ENCODE data around the gene C12orf76. TPM values are rescaled to one million over a fixed set of nuclear protein-coding genes. Genes with fewer than 3 reads are reported as not detected.

C12orf76 gene
- total and polyA plus RNA-seq, 4 donors: 15.4 to 30.5 (median 23.9) TPM

DNA sequence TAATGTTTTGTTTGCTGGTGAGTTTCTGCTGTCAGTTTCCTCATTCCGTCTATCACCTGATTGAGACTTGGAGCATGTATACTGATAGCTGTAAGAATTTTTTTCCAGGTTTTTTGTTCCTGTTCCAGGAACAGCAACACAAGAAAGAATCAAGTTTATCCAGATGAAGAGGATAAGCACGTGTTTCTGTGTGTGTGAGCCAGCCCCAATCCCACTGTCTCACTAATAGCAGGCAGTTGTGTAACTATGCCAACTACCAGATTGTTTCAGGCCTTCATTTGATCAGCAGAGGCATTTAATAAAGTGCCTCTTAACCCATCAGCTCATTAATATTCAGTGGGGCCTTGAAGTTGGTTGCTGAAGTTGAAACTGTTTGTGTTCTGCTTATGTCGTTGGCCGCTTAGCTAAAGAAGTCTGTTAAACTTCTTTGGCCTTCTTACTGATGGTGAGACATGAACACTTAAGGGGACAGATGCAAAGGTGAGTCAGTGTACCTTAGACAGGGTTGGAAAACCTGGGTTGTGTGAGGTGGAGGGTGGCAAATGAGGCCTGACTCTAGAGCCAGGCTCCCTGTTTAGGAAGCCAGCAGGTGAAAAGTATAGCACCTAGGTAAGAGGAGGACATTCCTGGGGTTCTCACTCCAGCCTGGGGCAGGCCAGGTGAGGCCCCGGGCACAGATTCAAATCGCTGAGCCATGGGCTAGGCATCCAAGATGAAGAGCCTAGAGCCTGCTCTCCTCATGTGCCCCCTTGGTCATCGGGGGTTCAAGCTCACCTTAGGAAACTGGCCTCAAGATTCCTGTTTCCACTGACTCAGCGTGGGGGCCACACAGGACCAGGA lies 45.4 kb downstream of the C12orf76 start:
- H3K4me1 ChIP-seq (ENCODE audit: control insufficient read depth in 5 of 5, insufficient read depth in 5 of 5, low read length in 5 of 5): peaks cover 3 to 20% (median 7%) of the 10 kb centered on the region in 5 donors
- peak overlapping the region in 1 of 2 donors; percentile 34 for H3K9ac ChIP-seq (ENCODE audit: insufficient read depth in 1 of 2, low read length in 2 of 2)

GRCh38 chr12:110001596-110001995 lies 46.7 kb downstream of the C12orf76 start:
- TF ChIP-seq CTCF (IDR thresholded peaks at IDR 0.05; ENCODE audit: control extremely low read depth, extremely low read depth): no peak
- Histone ChIP-seq H3K27ac (ENCODE audit: low read depth in 1 of 2, low read length in 1 of 2) (peak overlapping the region; percentile 7 to 18), H3K9me3 (ENCODE audit: control insufficient read depth in 4 of 4, insufficient read depth in 3 of 4, low read length in 3 of 4) (no peaks in the 10 kb centered on the region), H3K4me1 (ENCODE audit: control insufficient read depth in 5 of 5, insufficient read depth in 5 of 5, low read length in 5 of 5) (peaks cover 3 to 20% (median 7%) of the 10 kb centered on the region in 5 donors), H3K27me3 (ENCODE audit: control insufficient read depth in 3 of 3, insufficient read depth in 3 of 3, low read length in 2 of 3) (no peaks in the 10 kb centered on the region), H3K4me3 (no peak overlapping the region), H3K36me3 (ENCODE audit: control insufficient read depth in 4 of 4, insufficient read depth in 4 of 4, low read length in 4 of 4) (no peaks in the 10 kb centered on the region), H3K9ac (ENCODE audit: insufficient read depth in 1 of 2, low read length in 2 of 2) (no peak overlapping the region)
- DNase-seq (no peak), ATAC-seq (ENCODE audit: insufficient read depth, low FRiP score) (no peak)
- 85 to 93% methylated on average over 4 of the region's 4 CpGs for WGBS, 2 donors

More for the DNA sequence above, 45.4 kb downstream of the C12orf76 start:
- 71 to 78% methylated on average over 8 of the region's 8 CpGs for WGBS, 2 donors
- no peaks in the 10 kb centered on the region for H3K27me3 ChIP-seq (ENCODE audit: control insufficient read depth in 3 of 3, insufficient read depth in 3 of 3, low read length in 2 of 3)
- H3K27ac ChIP-seq (ENCODE audit: low read depth in 1 of 2, low read length in 1 of 2): peak overlapping the region; percentile 24 to 50
- peak; percentile 6 for ATAC-seq (ENCODE audit: insufficient read depth, low FRiP score)
- H3K9me3 ChIP-seq (ENCODE audit: control insufficient read depth in 4 of 4, insufficient read depth in 3 of 4, low read length in 3 of 4): no peaks in the 10 kb centered on the region
- no peaks in the 10 kb centered on the region for H3K36me3 ChIP-seq (ENCODE audit: control insufficient read depth in 4 of 4, insufficient read depth in 4 of 4, low read length in 4 of 4)
- DNase-seq: peak; percentile 19 to 74 (median 72)
- H3K4me3 ChIP-seq: no peak overlapping the region
- no peak for TF ChIP-seq CTCF (IDR thresholded peaks at IDR 0.05; ENCODE audit: control extremely low read depth, extremely low read depth)

DNA sequence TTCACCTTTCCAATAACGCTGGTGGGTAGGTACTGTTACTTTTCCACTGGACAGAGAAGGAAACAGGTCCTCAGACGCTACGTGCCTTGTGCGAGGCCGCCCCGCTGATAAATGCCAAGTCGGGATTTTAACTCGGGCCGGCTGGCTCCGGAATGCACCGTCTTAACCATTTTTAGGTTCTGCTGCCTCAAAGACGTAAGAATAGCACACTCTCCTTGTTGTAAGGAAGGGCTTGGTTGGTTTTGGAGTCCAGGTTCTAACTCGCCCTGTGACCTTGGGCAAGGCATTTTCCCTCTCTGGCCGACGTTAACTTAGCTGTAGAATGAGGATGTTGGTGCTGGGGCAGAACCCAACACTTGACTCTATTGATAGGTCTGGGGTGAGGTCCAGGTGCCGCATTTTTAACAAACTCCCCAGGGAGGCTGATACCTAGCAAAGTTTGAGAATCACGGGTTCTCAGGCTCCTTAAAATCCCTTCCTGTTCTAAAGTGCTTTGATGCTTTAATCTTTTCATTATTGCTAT lies 48.3 kb downstream of the C12orf76 start:
- Histone ChIP-seq H3K9ac (ENCODE audit: insufficient read depth in 1 of 2, low read length in 2 of 2) (peak overlapping the region; percentile 53 to 81), H3K36me3 (ENCODE audit: control insufficient read depth in 4 of 4, insufficient read depth in 4 of 4, low read length in 4 of 4) (no peaks in the 10 kb centered on the region), H3K27me3 (ENCODE audit: control insufficient read depth in 3 of 3, insufficient read depth in 3 of 3, low read length in 2 of 3) (no peaks in the 10 kb centered on the region), H3K4me1 (ENCODE audit: control insufficient read depth in 5 of 5, insufficient read depth in 5 of 5, low read length in 5 of 5) (peaks cover 3 to 26% (median 10%) of the 10 kb centered on the region in 5 donors), H3K4me3 (peak overlapping the region; percentile 95), H3K27ac (ENCODE audit: low read depth in 1 of 2, low read length in 1 of 2) (peak overlapping the region; percentile 90 to 92), H3K9me3 (ENCODE audit: control insufficient read depth in 4 of 4, insufficient read depth in 3 of 4, low read length in 3 of 4) (no peaks in the 10 kb centered on the region)
- DNase-seq (peak; percentile 42 to 63 (median 55)), ATAC-seq (ENCODE audit: insufficient read depth, low FRiP score) (no peak)
- WGBS, 2 donors: 3 to 5% methylated on average over 17 of the region's 17 CpGs
- TF ChIP-seq CTCF (IDR thresholded peaks at IDR 0.05; ENCODE audit: control extremely low read depth, extremely low read depth): no peak

All from lung (tissue), 12 donors.